CD4-positive, alpha-beta T cell treated with Interleukin-4 for 1 hour (primary cell): ENCODE results near the gene MRAS.

Experiments
- DNase-seq, 2 donors: peaks; one replicate each; pipeline ENCODE4 v3.0.0-alpha.2; 2020 to 2022

The MRAS gene

GRCh38 chr3:138344754-138345153 is 3.6 kb upstream of the MRAS start:
- DNase-seq = no peak

- no peak for DNase-seq
These were observed 668 bp downstream of the MRAS start for GRCh38 chr3:138348754-138349739.

GRCh38 chr3:138349926-138350665 is 1.7 kb downstream of the MRAS start:
- DNase-seq = no peak

GRCh38 chr3:138351151-138351550 is 2.8 kb downstream of the MRAS start:
- no peak for DNase-seq

GRCh38 chr3:138351916-138352550 is 3.7 kb downstream of the MRAS start:
- no peak for DNase-seq

GRCh38 chr3:138354376-138354775 is 6.0 kb downstream of the MRAS start:
- no peak for DNase-seq

GRCh38 chr3:138355071-138355470 is 6.7 kb downstream of the MRAS start:
- DNase-seq = no peak

GRCh38 chr3:138356730-138357405 is 8.5 kb downstream of the MRAS start:
- DNase-seq = no peak

GRCh38 chr3:138359148-138359918 is 11.0 kb downstream of the MRAS start:
- DNase-seq = no peak

GRCh38 chr3:138359919-138360868 is 11.8 kb downstream of the MRAS start:
- no peak for DNase-seq

GRCh38 chr3:138360869-138361525 is 12.6 kb downstream of the MRAS start:
- DNase-seq = no peak

- DNase-seq = no peak
These were observed 13.2 kb downstream of the MRAS start for GRCh38 chr3:138361561-138361971.

GRCh38 chr3:138362538-138362937 is 14.2 kb downstream of the MRAS start:
- DNase-seq = no peak

- no peak for DNase-seq
These were observed 14.9 kb downstream of the MRAS start for GRCh38 chr3:138363322-138363721.

GRCh38 chr3:138364356-138365252 is 16.2 kb downstream of the MRAS start:
- no peak for DNase-seq

GRCh38 chr3:138365253-138365555 is 16.8 kb downstream of the MRAS start:
- no peak for DNase-seq

GRCh38 chr3:138366006-138366759 is 17.8 kb downstream of the MRAS start:
- DNase-seq = no peak

GRCh38 chr3:138367326-138367850 is 19.0 kb downstream of the MRAS start:
- DNase-seq = no peak
